ENCODE results near the gene SCGB3A1. TPM values are rescaled to one million over a fixed set of nuclear protein-coding genes. Genes with fewer than 3 reads are reported as not detected.

Gene SCGB3A1
- total RNA-seq, 2 experiments from 2014 or later, result not detected

DNA sequence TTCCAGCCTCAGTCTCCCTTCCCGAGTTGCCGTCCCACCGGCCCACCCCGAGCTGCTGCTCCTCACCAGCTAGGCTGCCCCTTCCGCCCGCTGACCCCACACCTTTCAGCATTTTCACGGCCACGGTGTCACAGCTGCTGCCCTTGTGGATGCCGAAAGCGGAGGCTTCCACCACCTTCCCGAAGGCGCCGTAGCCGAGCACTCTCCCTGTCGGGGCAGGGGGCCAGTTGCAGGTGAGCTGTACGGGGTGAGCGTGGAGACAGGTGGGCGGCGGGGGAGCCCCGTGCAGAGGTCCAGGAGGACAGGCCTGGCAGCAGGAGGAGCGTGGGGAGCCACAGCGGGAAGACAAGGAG, 28.2 kb upstream of the SCGB3A1 start:
- DNase-seq, result no peak
- no peaks in the 10 kb centered on the region for H3K9me3 Mint-ChIP-seq
- H3K36me3 Mint-ChIP-seq (ENCODE audit: low read depth), result no peaks in the 10 kb centered on the region
- H3K27me3 Mint-ChIP-seq, result peaks cover 3% of the 10 kb centered on the region
- no peak overlapping the region for H3K4me3 Mint-ChIP-seq
- H3K4me1 Mint-ChIP-seq, result peaks cover 2% of the 10 kb centered on the region
- ChIA-PET POLR2A (no interaction called here), CTCF (interaction anchor here (1.1 to 1.4 kb wide), 2 partner anchors 13 to 101 kb away, joined by 3 to 5 read pairs; no protein-coding TSS in a partner anchor)
- no peak overlapping the region for H3K27ac Mint-ChIP-seq

GRCh38 chr5:180618829-180619562, 27.7 kb upstream of the SCGB3A1 start:
- peaks cover 2% of the 10 kb centered on the region for H3K4me1 Mint-ChIP-seq
- CTCF ChIA-PET, result interaction anchor here (1.0 to 1.4 kb wide), 3 partner anchors 12 to 102 kb away, joined by 3 to 5 read pairs (median 3); no protein-coding TSS in a partner anchor
- no peaks in the 10 kb centered on the region for H3K36me3 Mint-ChIP-seq (ENCODE audit: low read depth)
- DNase-seq, result peak; percentile 40
- no peaks in the 10 kb centered on the region for H3K9me3 Mint-ChIP-seq
- H3K27me3 Mint-ChIP-seq, result peaks cover 3% of the 10 kb centered on the region
- POLR2A ChIA-PET, result no interaction called here
- H3K4me3 Mint-ChIP-seq, result no peak overlapping the region
- no peak overlapping the region for H3K27ac Mint-ChIP-seq

- POLR2A ChIA-PET, result no interaction called here
- Mint-ChIP-seq H3K9me3 (no peaks in the 10 kb centered on the region), H3K27ac (no peak overlapping the region), H3K36me3 (ENCODE audit: low read depth) (no peaks in the 10 kb centered on the region), H3K4me1 (no peaks in the 10 kb centered on the region), H3K4me3 (no peak overlapping the region), H3K27me3 (peaks cover 3% of the 10 kb centered on the region)
- CTCF ChIA-PET, result interaction anchor here (1.0 to 1.4 kb wide), 3 partner anchors 12 to 102 kb away, joined by 3 to 5 read pairs (median 3); no protein-coding TSS in a partner anchor
- DNase-seq, result no peak
These were observed 27.2 kb upstream of the SCGB3A1 start for GRCh38 chr5:180618487-180618828.

- Mint-ChIP-seq H3K36me3 (ENCODE audit: low read depth) (no peaks in the 10 kb centered on the region), H3K27me3 (peaks cover 3% of the 10 kb centered on the region), H3K27ac (no peak overlapping the region), H3K4me3 (no peak overlapping the region), H3K4me1 (no peaks in the 10 kb centered on the region), H3K9me3 (no peaks in the 10 kb centered on the region)
- ChIA-PET POLR2A (no interaction called here), CTCF (no interaction called here)
- DNase-seq, result no peak
These were observed 22.5 kb upstream of the SCGB3A1 start for GRCh38 chr5:180613814-180614188.

- no peaks in the 10 kb centered on the region for H3K36me3 Mint-ChIP-seq (ENCODE audit: low read depth)
- no peak overlapping the region for H3K4me3 Mint-ChIP-seq
- no peak for DNase-seq
- CTCF ChIA-PET, result no interaction called here
- POLR2A ChIA-PET, result no interaction called here
- H3K27ac Mint-ChIP-seq, result no peak overlapping the region
- H3K4me1 Mint-ChIP-seq, result no peaks in the 10 kb centered on the region
- H3K9me3 Mint-ChIP-seq, result no peaks in the 10 kb centered on the region
- H3K27me3 Mint-ChIP-seq, result peaks cover under 1% of the 10 kb centered on the region
These were observed 22.0 kb upstream of the SCGB3A1 start for GRCh38 chr5:180613188-180613813.

DNA sequence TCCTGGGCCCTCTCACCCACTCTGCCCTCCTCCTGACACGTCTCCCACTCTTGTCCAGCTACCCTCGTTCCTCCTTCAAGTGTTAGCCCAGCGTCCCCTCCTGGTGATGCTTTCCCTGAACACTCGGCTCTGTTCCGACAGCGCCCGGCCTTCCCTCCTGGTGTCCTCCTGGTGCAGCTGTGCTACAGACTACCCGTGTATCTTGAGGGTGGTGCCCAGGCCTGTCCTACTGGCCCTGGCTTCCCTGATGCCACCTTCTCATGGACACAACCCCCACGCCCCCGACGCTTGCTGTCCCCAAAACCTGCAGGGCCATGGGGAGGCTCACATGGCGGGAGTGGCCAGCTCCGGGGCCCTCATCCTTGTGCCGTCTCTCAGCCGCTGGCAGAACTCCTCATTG, 21.4 kb upstream of the SCGB3A1 start:
- H3K27ac Mint-ChIP-seq, result no peak overlapping the region
- no peak for DNase-seq

DNA sequence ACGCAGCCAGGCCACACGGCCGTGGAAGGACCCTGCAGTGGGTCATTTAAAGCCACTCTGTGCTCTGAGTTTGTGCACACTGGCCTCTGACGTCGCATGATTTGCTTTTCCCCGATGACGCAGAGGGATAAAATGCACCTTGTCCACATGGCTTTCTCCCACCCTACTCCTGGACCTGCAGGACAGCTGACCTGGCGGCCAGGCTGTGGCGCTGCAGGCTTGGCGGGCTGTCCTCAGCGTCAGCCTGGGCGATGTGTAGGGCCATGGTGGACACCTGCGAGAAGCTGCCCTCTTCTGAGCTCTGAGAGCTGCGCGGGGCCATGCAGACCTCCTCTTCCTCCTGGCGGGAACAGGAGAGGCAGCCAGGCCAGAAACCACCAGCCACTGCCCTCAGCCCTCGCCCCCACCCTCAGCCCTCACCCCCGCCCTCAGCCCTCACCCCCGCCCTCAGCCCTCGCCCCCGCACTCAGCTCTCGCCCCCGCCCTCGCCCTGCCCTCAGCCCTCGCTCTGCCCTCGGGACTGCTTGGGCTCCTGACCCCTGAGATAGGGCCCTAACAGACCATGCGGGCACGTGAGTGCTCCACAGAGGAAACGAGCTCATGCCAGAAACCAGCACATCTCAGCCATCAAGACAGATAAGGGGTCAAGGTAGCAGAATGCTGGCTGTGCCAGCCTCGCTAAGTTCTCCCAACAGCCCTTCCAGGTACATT, 20.0 kb upstream of the SCGB3A1 start:
- Mint-ChIP-seq H3K4me1 (no peaks in the 10 kb centered on the region), H3K27me3 (no peaks in the 10 kb centered on the region), H3K9me3 (no peaks in the 10 kb centered on the region), H3K4me3 (no peak overlapping the region), H3K36me3 (ENCODE audit: low read depth) (no peaks in the 10 kb centered on the region), H3K27ac (no peak overlapping the region)
- POLR2A ChIA-PET, result no interaction called here
- no peak for DNase-seq
- CTCF ChIA-PET, result no interaction called here

More for the DNA sequence above, 21.4 kb upstream of the SCGB3A1 start:
- ChIA-PET POLR2A (no interaction called here), CTCF (no interaction called here)
- Mint-ChIP-seq H3K4me1 (no peaks in the 10 kb centered on the region), H3K27me3 (no peaks in the 10 kb centered on the region), H3K36me3 (ENCODE audit: low read depth) (no peaks in the 10 kb centered on the region), H3K4me3 (no peak overlapping the region), H3K9me3 (no peaks in the 10 kb centered on the region)

DNA sequence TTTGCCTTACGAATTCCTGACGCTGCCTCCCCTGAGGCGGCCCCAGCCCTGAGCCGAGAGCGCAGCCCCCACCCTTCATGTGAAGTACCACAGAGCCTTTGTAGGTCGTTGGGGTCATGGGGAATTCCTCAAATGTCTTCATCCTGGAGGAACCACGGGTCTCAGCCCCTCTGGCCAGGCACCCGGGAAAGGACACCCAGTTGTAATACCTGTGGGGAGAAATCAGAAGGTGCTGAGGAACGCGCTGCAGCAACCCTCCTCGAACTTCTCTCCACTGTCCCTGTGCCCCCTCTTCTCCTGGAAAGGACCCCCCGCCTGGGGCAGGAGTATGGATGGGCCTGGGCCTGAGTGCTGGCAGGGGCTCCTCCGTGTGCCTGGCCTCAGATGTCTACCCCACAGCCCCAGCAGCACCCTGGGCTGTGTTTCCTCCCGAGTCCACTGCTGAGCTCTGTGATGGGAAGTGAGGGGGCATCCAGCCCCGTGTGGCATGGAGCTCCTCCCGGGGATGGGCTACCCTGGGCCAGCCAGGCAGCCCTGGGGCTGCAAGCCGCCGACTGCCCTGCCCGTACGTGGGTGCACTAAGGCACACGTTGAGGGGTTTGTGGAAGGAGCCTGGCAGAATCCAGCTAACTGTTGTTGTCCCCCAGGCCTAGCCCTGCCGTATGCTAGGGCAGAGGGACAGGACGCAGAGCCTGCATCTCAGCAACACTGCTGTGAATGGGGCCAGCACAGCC, 18.7 kb upstream of the SCGB3A1 start:
- POLR2A ChIA-PET, result no interaction called here
- Mint-ChIP-seq H3K4me3 (no peak overlapping the region), H3K27ac (no peak overlapping the region), H3K27me3 (no peaks in the 10 kb centered on the region), H3K9me3 (no peaks in the 10 kb centered on the region), H3K36me3 (ENCODE audit: low read depth) (no peaks in the 10 kb centered on the region), H3K4me1 (no peaks in the 10 kb centered on the region)
- DNase-seq, result no peak
- CTCF ChIA-PET, result no interaction called here

DNA sequence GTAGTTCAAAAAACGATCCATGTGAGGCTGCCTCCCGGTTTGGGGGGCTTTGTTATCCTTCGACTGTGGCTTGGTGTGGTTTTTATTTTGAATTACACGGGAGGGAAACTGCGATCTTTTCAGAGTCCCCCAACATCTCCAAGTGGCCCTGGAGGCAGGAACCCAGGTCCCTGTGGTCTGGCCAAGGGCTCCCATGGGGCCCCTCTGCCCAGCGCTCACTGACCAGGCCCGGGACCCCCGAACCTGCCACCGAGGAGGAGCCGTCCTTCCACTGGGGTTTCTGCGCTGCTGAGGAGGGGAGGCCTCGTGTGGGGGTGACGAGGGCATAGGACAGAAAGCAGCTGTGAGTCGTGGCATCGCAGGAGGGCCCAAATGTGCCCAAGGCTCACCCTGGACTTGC, 18.1 kb upstream of the SCGB3A1 start:
- no peaks in the 10 kb centered on the region for H3K27me3 Mint-ChIP-seq
- H3K4me1 Mint-ChIP-seq, result no peaks in the 10 kb centered on the region
- no peak overlapping the region for H3K4me3 Mint-ChIP-seq
- CTCF ChIA-PET, result no interaction called here
- H3K9me3 Mint-ChIP-seq, result no peaks in the 10 kb centered on the region
- H3K36me3 Mint-ChIP-seq (ENCODE audit: low read depth), result no peaks in the 10 kb centered on the region
- POLR2A ChIA-PET, result no interaction called here
- no peak for DNase-seq
- no peak overlapping the region for H3K27ac Mint-ChIP-seq

DNA sequence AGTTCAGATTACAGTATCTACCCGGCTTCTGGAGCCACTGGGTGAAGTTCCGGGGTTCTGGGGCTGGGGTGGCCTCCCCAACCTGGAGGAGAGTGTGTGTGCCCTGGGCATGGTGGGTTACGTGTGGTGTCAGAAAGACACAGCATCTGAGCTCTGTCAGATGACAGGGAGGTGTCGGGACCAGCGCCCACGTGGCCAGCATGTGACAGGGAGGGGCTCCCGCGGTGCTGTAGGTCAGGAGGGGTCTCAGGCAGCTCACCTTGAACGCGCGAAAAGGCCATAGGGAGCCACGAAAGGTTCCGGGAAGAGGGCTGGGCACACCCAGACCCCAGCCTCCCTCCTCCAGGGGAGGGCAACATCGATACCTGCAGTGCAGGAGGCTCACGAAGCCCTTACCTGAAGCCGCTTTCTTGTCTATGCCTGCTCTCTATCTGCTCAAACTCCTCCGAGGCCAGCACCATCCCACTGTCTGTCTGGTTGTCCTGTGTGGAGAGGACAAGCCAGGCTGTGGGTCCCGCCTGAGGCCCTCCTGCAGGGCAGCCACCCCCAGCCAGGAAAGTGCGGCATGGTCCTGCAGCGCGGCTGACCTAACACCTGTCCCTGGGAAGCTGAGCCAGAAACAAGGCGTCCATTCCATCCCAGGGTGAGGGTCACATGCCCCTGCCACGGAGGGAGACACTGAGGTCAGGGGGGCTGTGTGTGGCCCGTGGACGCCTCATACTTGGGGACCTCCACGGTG, 17.4 kb upstream of the SCGB3A1 start:
- no peak overlapping the region for H3K4me3 Mint-ChIP-seq
- no peaks in the 10 kb centered on the region for H3K4me1 Mint-ChIP-seq
- POLR2A ChIA-PET, result no interaction called here
- no peaks in the 10 kb centered on the region for H3K27me3 Mint-ChIP-seq
- H3K27ac Mint-ChIP-seq, result no peak overlapping the region
- no peak for DNase-seq
- CTCF ChIA-PET, result no interaction called here
- no peaks in the 10 kb centered on the region for H3K36me3 Mint-ChIP-seq (ENCODE audit: low read depth)
- no peaks in the 10 kb centered on the region for H3K9me3 Mint-ChIP-seq

DNA sequence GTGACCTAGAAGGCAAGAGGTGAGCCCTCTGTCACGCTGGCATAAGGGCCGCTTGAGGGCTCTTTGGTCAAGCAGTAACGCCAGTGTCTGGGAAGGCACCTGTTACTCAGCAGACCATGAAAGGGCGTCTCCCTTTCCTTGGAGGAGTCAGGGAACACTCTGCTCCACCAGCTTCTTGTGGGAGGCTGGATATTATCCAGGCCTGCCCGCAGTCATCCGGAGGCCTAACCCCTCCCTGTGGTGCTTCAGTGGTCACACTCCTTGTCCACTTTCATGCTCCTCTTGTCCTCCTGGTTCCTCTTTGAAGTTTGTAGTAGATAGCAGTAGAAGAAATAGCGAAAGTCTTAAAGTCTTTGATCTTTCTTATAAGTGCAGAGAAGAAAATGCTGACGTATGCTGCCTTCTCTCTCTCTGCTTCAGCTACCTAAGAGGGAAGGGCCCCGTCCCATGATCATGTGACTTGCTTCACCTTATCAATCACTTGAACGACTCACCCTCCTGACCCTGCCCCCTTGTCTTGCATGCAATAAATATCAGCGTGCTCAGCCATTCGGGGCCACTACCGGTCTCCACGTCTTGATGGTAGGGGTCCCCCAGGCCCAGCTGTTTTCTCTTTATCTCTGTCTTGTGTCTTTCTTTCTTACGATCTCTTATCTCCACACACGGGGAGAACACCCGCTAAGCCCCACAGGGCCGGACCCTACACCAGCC, 16.7 kb upstream of the SCGB3A1 start:
- Mint-ChIP-seq H3K27ac (no peak overlapping the region), H3K4me3 (no peak overlapping the region), H3K9me3 (no peaks in the 10 kb centered on the region), H3K27me3 (no peaks in the 10 kb centered on the region), H3K36me3 (ENCODE audit: low read depth) (no peaks in the 10 kb centered on the region), H3K4me1 (no peaks in the 10 kb centered on the region)
- no peak for DNase-seq
- ChIA-PET POLR2A (no interaction called here), CTCF (interaction anchor here (1.9 kb wide), 1 partner anchor 11 kb away, joined by 5 read pairs; no protein-coding TSS in a partner anchor)

DNA sequence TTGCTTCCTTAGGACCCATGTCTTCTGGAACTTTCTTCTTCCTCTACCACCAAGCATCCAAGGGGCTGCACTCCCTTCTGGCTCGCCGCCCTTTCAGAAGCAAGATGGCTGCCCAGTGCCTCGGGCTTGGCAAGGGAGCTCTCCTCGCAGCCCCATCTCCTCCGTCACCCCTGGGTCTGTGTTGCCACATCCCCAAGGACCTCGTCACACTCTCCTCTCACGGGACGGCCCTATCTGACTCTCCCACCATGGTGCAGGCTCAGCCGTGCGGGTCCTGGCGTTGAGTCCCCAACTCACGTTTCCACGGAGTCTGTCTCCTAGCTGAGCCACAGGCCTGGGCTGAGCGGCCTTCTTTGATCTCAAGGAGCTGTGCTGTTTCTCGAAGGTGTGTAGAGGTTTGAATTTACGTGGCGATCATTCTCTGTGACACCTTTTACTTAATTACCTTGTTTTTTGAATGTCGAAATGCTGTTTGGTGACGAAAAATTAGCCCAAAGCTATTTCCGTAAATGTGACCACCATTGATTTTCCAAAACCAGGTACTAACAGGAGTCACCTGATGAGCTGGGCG, 15.0 kb upstream of the SCGB3A1 start:
- H3K9me3 Mint-ChIP-seq, result no peaks in the 10 kb centered on the region
- no peak overlapping the region for H3K27ac Mint-ChIP-seq
- ChIA-PET CTCF (interaction anchor here (0.7 to 2.2 kb wide), 7 partner anchors 13 to 313 kb away, joined by 3 to 10 read pairs (median 4); no protein-coding TSS in a partner anchor), POLR2A (no interaction called here)
- H3K4me1 Mint-ChIP-seq, result no peaks in the 10 kb centered on the region
- no peaks in the 10 kb centered on the region for H3K36me3 Mint-ChIP-seq (ENCODE audit: low read depth)
- no peak for DNase-seq
- H3K4me3 Mint-ChIP-seq, result no peak overlapping the region
- H3K27me3 Mint-ChIP-seq, result no peaks in the 10 kb centered on the region
